NCI-H2196 (cell line): ENCODE results near the gene NDUFAF7.
"Not testable (repeated sequence)": the region's sequence is repeated elsewhere in the genome, so short reads cannot be mapped to it uniquely, and the experiment has no call there.

Source experiments
- DNase-seq: peaks from one replicate; lab custom pipeline; 2025; ENCODE audit not compliant: unreplicated experiment; lab: John Stamatoyannopoulos, UW

NDUFAF7 gene

DNA sequence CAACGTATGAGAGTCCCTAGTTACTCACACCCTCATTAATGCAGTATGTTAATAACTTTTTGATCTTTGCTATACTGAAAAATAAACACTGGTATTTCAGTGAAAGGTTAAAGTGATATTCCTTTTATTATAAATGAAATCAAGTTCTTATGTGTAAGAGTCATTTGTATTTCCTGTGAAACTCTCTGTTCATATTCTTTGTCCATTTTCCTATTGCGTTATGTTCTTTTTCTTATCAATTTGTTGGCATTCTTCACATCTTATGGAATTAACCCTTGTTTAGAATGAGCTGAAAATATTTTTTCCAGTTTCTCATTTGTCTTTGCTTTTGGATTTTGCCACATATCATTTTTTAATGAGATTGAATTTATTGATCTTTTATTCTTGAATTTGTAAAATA, 44.8 kb downstream of the NDUFAF7 start:
- no peak for DNase-seq

DNA sequence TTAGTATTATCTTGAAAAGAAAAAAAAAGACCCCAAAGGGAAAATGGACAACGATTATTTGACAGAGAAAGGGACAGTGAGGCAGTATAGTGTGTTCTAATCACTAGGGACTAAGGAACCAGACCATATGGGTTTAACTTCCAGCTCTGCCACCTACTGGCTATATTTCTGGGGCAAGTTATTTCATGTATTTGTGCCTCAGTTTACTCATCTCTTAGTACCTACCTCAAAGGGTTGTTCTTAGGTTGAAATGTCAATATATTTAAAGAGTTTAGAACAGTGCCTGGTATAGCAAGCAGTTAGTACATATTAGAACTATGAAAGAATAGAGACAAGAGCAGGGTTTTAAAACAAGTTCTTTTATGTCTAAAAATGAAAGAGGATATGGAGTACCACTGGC, 50.5 kb downstream of the NDUFAF7 start:
- DNase-seq = no peak

DNA sequence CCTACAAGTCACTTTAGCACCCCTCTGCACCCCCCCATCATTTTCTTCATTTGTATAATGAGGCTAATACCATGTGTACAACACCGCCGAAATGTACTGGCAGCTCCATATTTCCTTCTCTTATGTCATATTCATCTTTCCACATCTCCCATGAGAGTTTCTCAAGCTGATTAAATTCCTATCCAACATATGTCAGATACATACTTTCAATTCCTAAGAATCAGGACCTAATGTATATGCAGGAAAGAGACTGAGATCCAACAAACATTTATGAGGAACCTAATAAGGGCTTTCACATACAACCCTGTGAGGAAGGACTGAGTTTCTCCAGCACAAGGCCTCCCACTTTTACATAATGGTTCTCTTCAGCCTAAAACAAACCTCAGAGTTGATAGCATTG, 51.3 kb downstream of the NDUFAF7 start:
- no peak for DNase-seq

DNA sequence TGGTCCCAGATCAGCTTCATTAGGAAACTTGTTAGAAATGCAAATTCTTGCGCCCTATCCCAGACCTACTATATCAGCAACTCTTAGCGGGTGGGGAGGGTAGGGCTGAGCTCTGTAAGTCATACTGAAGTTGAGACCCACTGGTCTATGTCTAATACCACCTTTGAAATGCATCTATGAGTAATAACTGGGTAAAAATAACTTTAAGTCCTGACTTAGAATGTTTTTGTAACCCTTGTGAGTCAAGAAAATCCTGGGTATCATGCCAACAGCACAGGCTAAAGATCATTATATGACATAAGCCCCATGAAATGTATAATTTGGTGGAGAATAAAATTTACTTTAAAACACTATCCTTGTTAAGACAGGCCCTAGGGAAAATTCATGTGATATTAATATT, 51.7 kb downstream of the NDUFAF7 start:
- no peak for DNase-seq

DNA sequence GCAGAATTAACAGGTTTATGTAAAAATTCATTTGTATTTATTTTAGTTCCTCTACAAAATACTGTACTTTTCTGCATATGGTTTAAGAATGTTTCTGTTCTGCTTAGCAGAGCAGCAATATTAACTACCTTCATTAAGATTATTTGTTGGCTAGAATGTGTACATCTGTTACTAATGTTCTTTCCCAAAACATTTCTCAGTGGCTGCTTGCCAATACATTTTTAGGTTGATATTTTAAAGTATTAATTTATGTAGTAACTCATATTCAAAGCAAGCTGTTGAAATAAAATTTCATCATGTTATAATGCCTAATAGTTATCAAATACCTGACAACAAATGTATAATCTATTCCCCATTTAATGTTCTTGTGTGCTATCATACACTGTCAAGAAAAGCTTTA, 52.9 kb downstream of the NDUFAF7 start:
- no peak for DNase-seq

DNA sequence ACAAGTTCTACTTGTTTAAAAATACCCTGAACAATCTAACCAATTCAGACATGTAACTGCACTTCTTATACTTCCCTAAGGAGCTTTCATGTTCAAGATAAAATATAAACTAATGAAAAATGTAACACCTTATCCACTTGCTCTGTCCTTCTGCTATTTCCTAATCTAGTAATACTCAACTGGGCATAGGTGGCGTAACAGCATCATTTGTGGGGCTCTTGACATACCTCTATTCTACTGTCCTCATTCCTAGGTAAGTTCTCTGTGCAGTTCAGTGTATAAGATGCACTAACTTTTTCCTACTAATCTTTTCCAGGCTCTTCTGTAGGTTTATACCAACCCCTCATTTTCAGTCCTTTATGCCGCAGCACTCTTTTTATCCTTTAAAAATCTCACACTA, 56.5 kb downstream of the NDUFAF7 start:
- peak; percentile 20 for DNase-seq

DNA sequence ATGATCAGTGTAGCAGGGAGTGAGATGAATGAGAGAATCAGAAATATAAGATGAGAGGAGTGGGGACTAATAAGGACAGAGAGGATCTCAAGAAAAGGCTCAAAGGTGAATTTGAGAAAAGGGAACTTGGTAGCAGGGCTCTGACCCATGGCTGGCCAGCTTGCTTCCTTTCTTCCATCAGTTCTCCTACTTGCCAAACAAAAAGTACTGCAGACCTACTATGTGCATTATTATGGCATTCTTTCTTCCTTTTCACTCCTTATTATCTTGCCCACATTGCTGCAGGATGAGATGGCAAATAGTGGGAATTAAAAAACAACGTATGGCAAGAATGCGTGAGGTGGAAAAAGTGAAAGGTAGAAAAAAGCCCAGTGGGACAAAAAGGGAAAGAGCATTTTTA, 60.2 kb downstream of the NDUFAF7 start:
- no peak for DNase-seq

DNA sequence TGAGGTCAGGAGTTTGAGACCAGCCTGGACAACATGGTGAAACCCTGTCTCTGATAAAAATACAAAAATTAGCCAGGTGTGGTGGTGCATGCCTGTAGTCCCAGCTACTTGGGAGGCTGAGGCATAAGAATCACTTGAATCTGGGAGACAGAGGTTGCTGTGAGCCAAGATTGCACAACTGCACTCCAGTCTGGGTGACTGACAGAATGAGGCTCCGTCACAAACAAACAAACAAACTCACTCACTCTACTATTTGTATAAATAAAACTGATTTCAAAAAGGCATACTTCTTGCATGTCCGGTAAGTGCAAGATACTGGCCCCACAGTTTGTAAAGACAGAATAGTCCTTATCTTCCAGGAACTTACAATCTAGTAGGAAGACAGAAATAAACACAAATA, 63.4 kb downstream of the NDUFAF7 start:
- not testable (repeated sequence) for DNase-seq

DNA sequence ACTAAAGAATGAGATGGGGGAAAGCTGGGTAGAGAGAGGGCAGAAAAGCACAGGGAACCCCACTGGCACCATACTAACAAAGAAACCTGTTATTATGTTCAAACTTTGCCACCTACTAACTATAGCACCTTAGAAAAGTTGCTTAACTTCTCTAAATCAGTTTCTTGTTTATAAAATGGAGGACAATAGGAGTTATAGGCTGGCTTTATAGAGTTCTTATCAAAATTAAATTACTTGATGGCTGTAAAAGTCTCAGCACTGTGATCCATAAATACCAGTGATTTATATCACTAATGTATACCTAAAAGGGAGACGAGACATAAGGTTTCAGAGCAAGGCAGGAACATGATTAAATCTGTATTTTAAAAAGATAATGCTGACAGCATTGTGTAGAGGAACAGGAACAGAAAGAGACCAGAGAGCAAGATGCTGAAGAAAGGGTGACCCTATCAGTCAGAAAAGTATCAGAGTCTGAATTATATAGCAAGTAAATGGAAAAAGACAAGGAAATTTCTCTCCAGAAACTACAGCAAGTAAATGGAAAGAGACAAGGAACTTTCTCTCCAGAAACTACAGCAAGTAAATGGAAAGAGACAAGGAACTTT, 64.1 kb downstream of the NDUFAF7 start:
- no peak for DNase-seq

DNA sequence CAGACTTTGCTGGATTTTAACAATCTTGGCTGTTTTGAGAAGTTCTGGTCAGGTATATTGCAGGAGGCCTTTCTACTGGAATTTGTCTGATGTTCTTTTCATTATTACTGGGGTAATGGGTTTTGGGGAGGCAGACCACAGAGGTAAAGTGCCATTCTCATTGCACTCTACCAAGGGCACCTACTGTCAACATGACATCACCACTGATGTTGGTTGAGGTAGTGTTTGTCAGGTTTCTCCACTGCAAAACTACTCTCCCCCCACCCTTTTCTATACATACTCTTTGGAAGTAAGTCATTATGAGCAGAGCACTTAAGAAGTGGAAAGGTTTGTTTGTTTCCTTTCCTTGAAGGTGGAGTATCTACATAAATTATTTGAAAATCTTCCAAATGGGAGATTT, 66.2 kb downstream of the NDUFAF7 start:
- no peak for DNase-seq
